Measurements from ENCODE around the gene PLEKHJ1. TPM values are rescaled to one million over a fixed set of nuclear protein-coding genes. Genes with fewer than 3 reads are reported as not detected.

PLEKHJ1 gene
- total and polyA plus RNA-seq, 2 of the 13 experiments (the other 11 are each of a cell fraction or from before 2014, with no cell fraction given) = 70.5 to 130 TPM

- no peak for TF ChIP-seq AFF4 (CRISPR knock-in tag; IDR thresholded peaks at IDR 0.05)
- TF ChIP-seq RBM22 (optimal IDR thresholded peaks at IDR 0.05; ENCODE audit: low read length) = no peak
- no peak for TF ChIP-seq ZNF512B (CRISPR knock-in tag; IDR thresholded peaks at IDR 0.05; ENCODE audit: borderline replicate concordance)
- no peak for TF ChIP-seq POLR2A (IDR thresholded peaks at IDR 0.05; ENCODE audit: insufficient read depth in 1 of 2, low read depth in 2 of 2, low read length in 2 of 2)
- TF ChIP-seq ZNF772 (CRISPR knock-in tag; IDR thresholded peaks at IDR 0.05) = no peak
- TF ChIP-seq HMGXB4 (CRISPR knock-in tag; IDR thresholded peaks at IDR 0.05; ENCODE audit: borderline replicate concordance in 1 of 2, low read depth in 1 of 2) = peak; percentile 40 to 74; a peak in 3 of 4 replicates
- no peak for TF ChIP-seq ZBTB40 (IDR thresholded peaks at IDR 0.05)
- no peak for TF ChIP-seq ZBTB40 (CRISPR knock-in tag; IDR thresholded peaks at IDR 0.05)
- TF ChIP-seq HNF4A (CRISPR knock-in tag; IDR thresholded peaks at IDR 0.05) = no peak
- TF ChIP-seq TRIM24 (CRISPR knock-in tag; IDR thresholded peaks at IDR 0.05) = no peak
Measured at GRCh38 chr19:2254064-2254872, 18.1 kb upstream of the PLEKHJ1 start (continued).
